ENCODE data around the gene HTT.

GRCh38 chr4:3077796-3078195 lies 3.3 kb downstream of the HTT start:
- TF ChIP-seq CTCF (IDR thresholded peaks at IDR 0.05), result no peak
- TF ChIP-seq POLR2AphosphoS5 (IDR thresholded peaks at IDR 0.05), result peak; percentile 10
- TF ChIP-seq POLR2A (IDR thresholded peaks at IDR 0.05), result no peak
